Gastrocnemius medialis (tissue), 4 donors: ENCODE measurements around the gene ZNF354B. TPM values are rescaled to one million over a fixed set of nuclear protein-coding genes. Genes with fewer than 3 reads are reported as not detected.
A peak's percentile ranks its signal among the peaks of the same experiment; 100 is the strongest.
"Not testable (repeated sequence)": the region's sequence is repeated elsewhere in the genome, so short reads cannot be mapped to it uniquely, and the experiment has no call there.

Experiments
- ATAC-seq, 2 donors: fragments of 150-250 bp; one replicate each; pipeline ENCODE4 v1.9.1; 2016
- DNase-seq, 2 donors: peaks; one replicate each; pipeline ENCODE4 v3.0.0-alpha.2; 2019
- H3K27ac ChIP-seq, 4 donors: fragments of 200-600 bp; sonication (generic); 1 replicate in 1 of 4; 2 replicates in 3 of 4; pipeline ENCODE4 v1.5.1; 2016 to 2018; ENCODE audit warnings: mild to moderate bottlenecking in 2 of 4, moderate library complexity in 1 of 4
- H3K27me3 ChIP-seq, 3 donors: fragments of 200-600 bp; sonication (generic) in 2 of 3; 1 replicate in 1 of 3; 2 replicates in 2 of 3; pipeline versions ENCODE4 v1.5.1 to v1.6.0; 2016 to 2019; ENCODE audit warnings: mild to moderate bottlenecking in 1 of 3, moderate library complexity in 1 of 3
- H3K36me3 ChIP-seq, 2 donors: fragments of 200-600 bp; sonication (generic) in 1 of 2; one replicate each; pipeline ENCODE4 v1.5.1; 2017 to 2018
- H3K4me1 ChIP-seq, 2 donors: fragments of 200-600 bp; sonication (generic) in 1 of 2; one replicate each; pipeline ENCODE4 v1.5.1; 2016 to 2017; ENCODE audit warnings: mild to moderate bottlenecking in 2 of 2
- H3K4me3 ChIP-seq, 4 donors: fragments of 200-600 bp; sonication (generic) in 3 of 4; 1 replicate in 1 of 4; 2 replicates in 3 of 4; pipeline ENCODE4 v1.5.1; 2016 to 2019; ENCODE audit warnings: mild to moderate bottlenecking in 2 of 4
- H3K9me3 ChIP-seq, 3 donors: fragments of 200-600 bp; sonication (generic) in 2 of 3; 1 replicate in 1 of 3; 2 replicates in 2 of 3; pipeline ENCODE4 v1.5.1; 2016 to 2019
- CTCF ChIP-seq, 5 experiments: fragments of 450-650 bp in 3 of 5; fragments of 200-600 bp in 2 of 5; sonication (generic) in 2 of 5; IDR thresholded peaks in 4 of 5; conservative IDR thresholded peaks in 1 of 5; 1 replicate in 4 of 5; 2 replicates in 1 of 5; pipeline ENCODE4 v1.5.1; 2016 to 2019; ENCODE audit warnings: antibody characterized with exemption in 5 of 5, mild to moderate bottlenecking in 3 of 5, moderate library complexity in 3 of 5
- POLR2A ChIP-seq, 2 donors: fragments of 450-650 bp; IDR thresholded peaks; one replicate each; pipeline ENCODE4 v1.6.1; 2017; ENCODE audit warnings: antibody characterized with exemption in 2 of 2, mild to moderate bottlenecking in 2 of 2, moderate library complexity in 2 of 2
- in situ Hi-C, 4 donors: fragments of 200-750 bp; cut with MboI; loops; one replicate each; pipeline versions ENCODE4 v1.15.0 to v1.8.0; 2017; ENCODE audit warnings: low sequenced_read_pairs in 4 of 4
- intact Hi-C: fragments of 100-400 bp; cut with DNase I; formaldehyde crosslinking; loops from one replicate; pipeline ENCODE4 v1.15.1; 2023; ENCODE audit warnings: low total_unique reads
- total RNA-seq, 4 donors: library from RNA; depleted of rRNA; stranded (reverse); fragments of >200 nt; gene quantifications; one replicate each; pipeline versions ENCODE4 v1.1.0 to v1.2.3, GENCODE V29; 2016

The ZNF354B gene
- total RNA-seq, 4 donors from 2014 or later, result 4.4 to 11.3 (median 5.0) TPM

GRCh38 chr5:178839319-178839704 lies 20.4 kb upstream of the ZNF354B start:
- H3K36me3 ChIP-seq, result no peaks in the 10 kb centered on the region
- in situ Hi-C loops, result no loop called here
- H3K27me3 ChIP-seq, result no peaks in the 10 kb centered on the region
- peak in 2 of 5 experiments; percentile 19 to 39 for TF ChIP-seq CTCF (IDR thresholded peaks at IDR 0.05 in 4 of 5, conservative IDR thresholded peaks at IDR 0.05 in 1 of 5)
- TF ChIP-seq POLR2A (IDR thresholded peaks at IDR 0.05), result no peak
- no peak overlapping the region for H3K4me3 ChIP-seq
- H3K27ac ChIP-seq, result no peak overlapping the region
- DNase-seq (no peak), ATAC-seq (no peak)
- H3K9me3 ChIP-seq, result no peaks in the 10 kb centered on the region
- intact Hi-C loops, result no loop called here
- H3K4me1 ChIP-seq, result no peaks in the 10 kb centered on the region

DNA sequence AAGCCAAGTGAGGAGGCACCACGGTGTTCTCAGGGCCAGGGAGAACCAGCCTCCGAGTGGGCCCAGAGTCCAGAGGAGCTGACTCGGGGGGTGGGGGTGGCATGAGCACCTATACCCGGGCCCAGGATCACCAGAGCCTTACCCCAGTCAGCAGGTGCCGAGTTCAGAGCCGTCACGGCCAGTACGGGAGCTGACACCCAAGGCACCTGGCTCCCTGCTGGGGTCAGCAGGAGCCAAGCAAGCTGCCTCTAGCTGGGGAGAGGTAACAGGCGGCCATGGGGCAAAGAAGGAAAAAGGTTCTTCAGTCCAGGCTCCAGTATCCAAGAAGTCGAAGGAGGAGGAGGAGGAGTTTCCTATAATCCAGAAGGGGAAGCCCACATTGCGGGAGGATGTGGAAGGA lies 19.4 kb upstream of the ZNF354B start:
- H3K27me3 ChIP-seq, H3K9me3 ChIP-seq, DNase-seq, intact Hi-C loops, H3K27ac ChIP-seq, H3K4me1 ChIP-seq, H3K4me3 ChIP-seq, ATAC-seq, H3K36me3 ChIP-seq: not testable (repeated sequence)
- in situ Hi-C loops, result loop anchor here in 1 of 4 donors (10.0 kb wide), 1 partner anchor 106 kb away; the partner anchor contains the start of gene ZNF354A

GRCh38 chr5:178849316-178849715 lies 10.4 kb upstream of the ZNF354B start:
- TF ChIP-seq POLR2A (IDR thresholded peaks at IDR 0.05) (no peak), CTCF (IDR thresholded peaks at IDR 0.05 in 4 of 5, conservative IDR thresholded peaks at IDR 0.05 in 1 of 5) (no peak)
- DNase-seq (no peak), ATAC-seq (no peak)
- intact Hi-C loops, result no loop called here
- in situ Hi-C loops, result loop anchor here in 1 of 4 donors (10.0 kb wide), 1 partner anchor 115 kb away; the partner anchor contains the start of gene ZNF354A
- no peaks in the 10 kb centered on the region for H3K9me3 ChIP-seq
- H3K36me3 ChIP-seq, result no peaks in the 10 kb centered on the region
- H3K27ac ChIP-seq, result no peak overlapping the region
- no peak overlapping the region for H3K4me3 ChIP-seq
- H3K4me1 ChIP-seq, result no peaks in the 10 kb centered on the region
- no peaks in the 10 kb centered on the region for H3K27me3 ChIP-seq

DNA sequence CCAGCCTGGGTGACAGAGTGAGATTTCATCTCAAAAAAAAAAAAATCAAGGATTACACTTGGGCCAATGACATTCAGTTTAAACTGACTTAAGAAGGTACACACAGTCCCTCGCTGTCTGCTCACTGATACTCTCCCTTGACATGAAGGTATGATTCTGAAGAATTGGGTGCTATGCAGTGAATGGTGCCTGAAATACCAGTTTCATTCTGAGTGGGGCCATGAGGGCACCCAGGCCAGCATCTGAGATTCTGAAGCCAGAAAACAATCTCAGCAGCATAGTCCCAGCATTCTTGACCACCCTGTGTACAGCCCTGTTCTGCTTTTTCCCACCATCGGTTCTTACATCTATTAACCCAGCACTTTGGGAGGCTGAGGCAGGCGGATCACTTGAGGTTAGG lies 7.8 kb upstream of the ZNF354B start:
- H3K4me3 ChIP-seq, result no peak overlapping the region
- intact Hi-C loops, result no loop called here
- in situ Hi-C loops, result loop anchor here (10.0 to 25.0 kb wide), 4 partner anchors 117 to 590 kb away; partner anchors contain the start of genes ZNF354C (in 3 of the 4) and ZNF354A (in 1 of the 4)
- no peaks in the 10 kb centered on the region for H3K27me3 ChIP-seq
- no peak overlapping the region for H3K27ac ChIP-seq
- no peaks in the 10 kb centered on the region for H3K36me3 ChIP-seq
- DNase-seq (no peak), ATAC-seq (no peak)
- no peak for TF ChIP-seq CTCF (IDR thresholded peaks at IDR 0.05 in 4 of 5, conservative IDR thresholded peaks at IDR 0.05 in 1 of 5)
- no peak for TF ChIP-seq POLR2A (IDR thresholded peaks at IDR 0.05)
- H3K9me3 ChIP-seq, result no peaks in the 10 kb centered on the region
- H3K4me1 ChIP-seq, result no peaks in the 10 kb centered on the region

DNA sequence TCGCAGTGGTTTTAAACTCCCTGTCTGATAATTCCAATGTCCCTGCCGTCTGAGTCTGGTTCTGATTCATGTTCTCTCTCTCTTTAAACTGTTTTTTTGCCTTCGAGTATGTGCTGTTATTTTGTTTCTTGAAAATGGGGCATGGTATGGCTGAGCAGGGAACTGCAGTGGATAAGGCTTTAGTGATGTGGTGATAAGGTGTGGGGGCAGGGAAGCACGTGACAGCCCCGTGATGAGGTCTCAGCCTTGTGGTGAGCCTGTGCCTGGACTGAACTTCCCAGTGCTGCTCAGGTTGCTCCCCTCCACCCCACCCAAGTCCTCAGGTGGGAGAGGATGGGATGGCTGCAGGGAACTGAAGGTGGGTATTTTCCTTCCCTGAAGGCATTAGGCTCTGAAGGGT lies 5.5 kb upstream of the ZNF354B start:
- no peak overlapping the region for H3K4me3 ChIP-seq
- H3K27me3 ChIP-seq, result no peaks in the 10 kb centered on the region
- no peaks in the 10 kb centered on the region for H3K4me1 ChIP-seq
- no peak for TF ChIP-seq POLR2A (IDR thresholded peaks at IDR 0.05)
- TF ChIP-seq CTCF (IDR thresholded peaks at IDR 0.05 in 4 of 5, conservative IDR thresholded peaks at IDR 0.05 in 1 of 5), result no peak
- no peak for ATAC-seq
- H3K36me3 ChIP-seq, result no peaks in the 10 kb centered on the region
- no peak overlapping the region for H3K27ac ChIP-seq
- no peaks in the 10 kb centered on the region for H3K9me3 ChIP-seq
- intact Hi-C loops, result no loop called here
- no peak for DNase-seq
- in situ Hi-C loops, result loop anchor here (10.0 to 25.0 kb wide), 4 partner anchors 119 to 592 kb away; partner anchors contain the start of genes ZNF354C (in 3 of the 4) and ZNF354A (in 1 of the 4)

GRCh38 chr5:178860615-178861014 lies 862 bp downstream of the ZNF354B start:
- intact Hi-C loops (loop anchor here (10.0 kb wide), 1 partner anchor 236 kb away; the partner anchor contains the start of gene CLK4), in situ Hi-C loops (loop anchor here in 1 of 4 donors (25.0 kb wide), 1 partner anchor 598 kb away; no protein-coding TSS in a partner anchor)
- not testable (repeated sequence) for H3K27me3 ChIP-seq, ATAC-seq, DNase-seq, H3K9me3 ChIP-seq, H3K4me1 ChIP-seq
- H3K36me3 ChIP-seq, result peaks cover under 1 to 15% of the 10 kb centered on the region in 2 donors
- peak overlapping the region; percentile 70 to 85 (median 81) for H3K27ac ChIP-seq
- peak overlapping the region; percentile 61 to 78 (median 66) for H3K4me3 ChIP-seq
